IMR-90 (cell line): ENCODE measurements around the gene APOL2. TPM values are rescaled to one million over a fixed set of nuclear protein-coding genes. Genes with fewer than 3 reads are reported as not detected.

Experiments
- ATAC-seq: fragments of 200-7000 bp; cut with Tn5 transposase; 2 replicates; pipeline ENCODE4 v1.9.1; 2020; ENCODE audit warnings: low read depth, mild to moderate bottlenecking, moderate library complexity
- BruUV-seq: library from RNA; stranded (reverse); fragments of 400-500 nt; replicated peaks from 2 replicates; lab custom pipeline; 2021; lab: Mats Ljungman, UMichigan
- CTCF ChIA-PET: fragments of 300-600 bp; formaldehyde crosslinking; extraction: SDS; loops from one replicate; lab custom pipeline; 2021; ENCODE audit warnings: antibody characterized with exemption; lab: Yijun Ruan, JAX
- POLR2A ChIA-PET: fragments of 300-600 bp; sonication (Branson Sonifier 250); formaldehyde crosslinking; loops from one replicate; lab custom pipeline; 2022; ENCODE audit warnings: antibody characterized with exemption; ENCODE audit not compliant: unreplicated experiment; lab: Charles Lee
- DNase-seq: peaks from one replicate; pipeline ENCODE4 v3.0.0; 2013
- H2AFZ ChIP-seq: replicated peaks from 2 replicates; pipeline ENCODE3; 2013; ENCODE audit warnings: low read length, mild to moderate bottlenecking; ENCODE audit not compliant: poor library complexity
- H2AK5ac ChIP-seq: 2 replicates; pipeline ENCODE4 v1.6.1; 2013; ENCODE audit warnings: low read depth, low read length, inconsistent platforms
- H2AK9ac ChIP-seq: replicated peaks from 2 replicates; pipeline ENCODE3; 2013; ENCODE audit warnings: mild to moderate bottlenecking, low read depth, low read length, moderate library complexity; ENCODE audit not compliant: poor library complexity
- H2BK120ac ChIP-seq: 2 replicates; pipeline ENCODE4 v1.6.1; 2013; ENCODE audit warnings: low read depth, low read length, inconsistent platforms
- H2BK15ac ChIP-seq: 3 replicates; pipeline ENCODE4 v1.6.1; 2013; ENCODE audit warnings: low read depth, low read length, inconsistent platforms
- H2BK20ac ChIP-seq: 2 replicates; pipeline ENCODE4 v1.6.1; 2013; ENCODE audit warnings: low read depth, mild to moderate bottlenecking, inconsistent platforms, low read length, moderate library complexity
- H2BK5ac ChIP-seq: 2 replicates; pipeline ENCODE4 v1.6.1; 2013; ENCODE audit warnings: mild to moderate bottlenecking, low read depth, low read length, inconsistent platforms; ENCODE audit not compliant: poor library complexity, severe bottlenecking
- H3K14ac ChIP-seq: replicated peaks from 2 replicates; pipeline ENCODE4 v1.6.1; 2013; ENCODE audit warnings: low read depth, low read length, inconsistent platforms
- H3K18ac ChIP-seq: 2 replicates; pipeline ENCODE4 v1.6.1; 2013; ENCODE audit warnings: low read depth, low read length, control low read depth
- H3K23ac ChIP-seq: 2 replicates; pipeline ENCODE4 v1.6.1; 2013; ENCODE audit warnings: low read depth, low read length, inconsistent platforms
- H3K27ac ChIP-seq: 2 replicates; pipeline ENCODE4 v1.5.1; 2013; ENCODE audit warnings: mild to moderate bottlenecking, control low read depth, low read length; ENCODE audit not compliant: insufficient read depth
- H3K27me3 ChIP-seq: 2 replicates; pipeline ENCODE4 v1.6.1; 2013; ENCODE audit warnings: low read length; ENCODE audit not compliant: control insufficient read depth, insufficient read depth
- H3K36me3 ChIP-seq: 2 replicates; pipeline ENCODE4 v1.6.1; 2013; ENCODE audit warnings: low read length, mixed read lengths; ENCODE audit not compliant: control insufficient read depth, insufficient read depth
- H3K4ac ChIP-seq: 2 replicates; pipeline ENCODE4 v1.6.1; 2013; ENCODE audit warnings: low read depth, low read length, inconsistent platforms
- H3K4me1 ChIP-seq: 2 replicates; pipeline ENCODE4 v1.6.1; 2013; ENCODE audit warnings: low read length, mixed read lengths; ENCODE audit not compliant: control insufficient read depth, insufficient read depth
- H3K4me2 ChIP-seq: 2 replicates; pipeline ENCODE4 v1.6.1; 2013; ENCODE audit warnings: low read depth, mild to moderate bottlenecking, control low read depth, low read length, moderate library complexity
- H3K4me3 ChIP-seq: 2 replicates; pipeline ENCODE4 v1.5.1; 2013; ENCODE audit warnings: low read depth, mild to moderate bottlenecking, control low read depth, low read length, moderate library complexity; ENCODE audit not compliant: insufficient read depth
- H3K56ac ChIP-seq: 2 replicates; pipeline ENCODE4 v1.6.1; 2013; ENCODE audit warnings: low read length, inconsistent platforms; ENCODE audit not compliant: insufficient read depth; ENCODE audit errors: extremely low read depth
- H3K79me1 ChIP-seq, 2 experiments: 2 replicates each; pipeline ENCODE4 v1.6.1; 2013; ENCODE audit warnings: low read length in 2 of 2, inconsistent platforms in 1 of 2, low read depth in 1 of 2
- H3K9ac ChIP-seq: 2 replicates; pipeline ENCODE4 v1.6.1; 2013; ENCODE audit warnings: low read depth, low read length, control low read depth
- H3K9me1 ChIP-seq: 2 replicates; pipeline ENCODE4 v1.6.1; 2013; ENCODE audit warnings: low read length, inconsistent platforms; ENCODE audit not compliant: insufficient read depth
- H3K9me3 ChIP-seq: 2 replicates; pipeline ENCODE4 v1.6.1; 2013; ENCODE audit warnings: low read length; ENCODE audit not compliant: control insufficient read depth, insufficient read depth
- H4K20me1 ChIP-seq: 2 replicates; pipeline ENCODE4 v1.6.1; 2013; ENCODE audit warnings: low read length, inconsistent platforms; ENCODE audit not compliant: insufficient read depth
- H4K5ac ChIP-seq: 2 replicates; pipeline ENCODE4 v1.6.1; 2013; ENCODE audit warnings: mild to moderate bottlenecking, low read depth, low read length, control low read depth
- H4K8ac ChIP-seq, 2 experiments: 2 replicates each; pipeline ENCODE4 v1.6.1; 2013; ENCODE audit warnings: low read depth in 2 of 2, low read length in 2 of 2, control low read depth in 1 of 2, inconsistent platforms in 1 of 2
- H4K91ac ChIP-seq: 2 replicates; pipeline ENCODE4 v1.6.1; 2013; ENCODE audit warnings: low read depth, low read length, inconsistent platforms; ENCODE audit not compliant: insufficient read depth
- BHLHE40 ChIP-seq: fragments of 150-350 bp; IDR thresholded peaks from 2 replicates; pipeline ENCODE4 v1.6.1; 2016; ENCODE audit warnings: mild to moderate bottlenecking, low read depth, low read length
- CEBPB ChIP-seq: IDR thresholded peaks from 2 replicates; pipeline ENCODE4 v1.6.1; 2012; ENCODE audit warnings: low read depth, low read length, improper control_type of control experiment
- CHD1 ChIP-seq: IDR thresholded peaks from 2 replicates; pipeline ENCODE4 v1.6.1; 2012; ENCODE audit warnings: low read depth, low read length, improper control_type of control experiment
- CTCF ChIP-seq: conservative IDR thresholded peaks from 2 replicates; pipeline ENCODE4 v1.5.1; 2012; ENCODE audit warnings: mild to moderate bottlenecking, low read depth, low read length, improper control_type of control experiment
- ELK1 ChIP-seq: fragments of 150-350 bp; IDR thresholded peaks from 2 replicates; pipeline ENCODE4 v1.6.1; 2016; ENCODE audit warnings: low read depth, mild to moderate bottlenecking, low read length, moderate library complexity, borderline replicate concordance
- FOS ChIP-seq: fragments of 150-350 bp; IDR thresholded peaks from 2 replicates; pipeline ENCODE4 v1.6.1; 2016; ENCODE audit warnings: low read depth, low read length
- MAFK ChIP-seq: IDR thresholded peaks from 2 replicates; pipeline ENCODE4 v1.6.1; 2012; ENCODE audit warnings: low read depth, low read length, improper control_type of control experiment
- MAZ ChIP-seq: IDR thresholded peaks from 2 replicates; pipeline ENCODE4 v1.6.1; 2012; ENCODE audit warnings: low read depth, mild to moderate bottlenecking, low read length, improper control_type of control experiment, moderate library complexity, borderline replicate concordance
- MXI1 ChIP-seq: IDR thresholded peaks from 2 replicates; pipeline ENCODE4 v1.6.1; 2012; ENCODE audit warnings: low read depth, mild to moderate bottlenecking, low read length, moderate library complexity, borderline replicate concordance
- NFE2L2 ChIP-seq: fragments of 150-350 bp; IDR thresholded peaks from 2 replicates; pipeline ENCODE4 v1.6.1; 2016; ENCODE audit warnings: low read depth, mild to moderate bottlenecking, low read length
- POLR2A ChIP-seq: IDR thresholded peaks from 2 replicates; pipeline ENCODE4 v1.6.1; 2012; ENCODE audit warnings: mild to moderate bottlenecking, low read depth, low read length
- RAD21 ChIP-seq: IDR thresholded peaks from 2 replicates; pipeline ENCODE4 v1.6.1; 2012; ENCODE audit warnings: low read length, improper control_type of control experiment
- RFX5 ChIP-seq: IDR thresholded peaks from 2 replicates; pipeline ENCODE4 v1.8.0; 2012; ENCODE audit warnings: low read depth, mild to moderate bottlenecking, low read length, moderate library complexity
- SMC3 ChIP-seq: fragments of 150-350 bp; IDR thresholded peaks from 2 replicates; pipeline ENCODE4 v1.6.1; 2016; ENCODE audit warnings: low read depth, mild to moderate bottlenecking, antibody characterized with exemption, low read length, moderate library complexity
- USF2 ChIP-seq: fragments of 150-350 bp; IDR thresholded peaks from 2 replicates; pipeline ENCODE4 v1.6.1; 2017; ENCODE audit warnings: mild to moderate bottlenecking, antibody characterized with exemption, low read length, low read depth
- WGBS, 2 experiments: methylation state at CpG; one replicate each; pipeline versions ENCODE4 v1.1.5 to v1.1.7; 2013; ENCODE audit warnings: missing lambda C conversion rate in 2 of 2; ENCODE audit not compliant: insufficient read length in 1 of 2; ENCODE audit errors: extremely low coverage in 2 of 2; 5-methylcytosine and 5-hydroxymethylcytosine counted together
- dilution Hi-C: fragments of 300-500 bp; cut with HindIII; formaldehyde crosslinking; loops from one replicate; pipeline ENCODE4 v1.14.3; 2018; ENCODE audit warnings: low sequenced_read_pairs; ENCODE audit not compliant: unreplicated experiment
- in situ Hi-C: fragments of 300-500 bp; cut with MboI; formaldehyde crosslinking; loops from 3 replicates; pipeline ENCODE4 v1.14.3; 2019; ENCODE audit warnings: low sequenced_read_pairs, inconsistent platforms, mixed read lengths
- intact Hi-C: fragments of 100-400 bp; cut with micrococcal nuclease; formaldehyde crosslinking; loops from 2 replicates; pipeline ENCODE4 v1.10.0; 2022
- polyA plus RNA-seq, 3 experiments: library from polyadenylated mRNA; depleted of rRNA; stranded (reverse); fragments of >200 nt; gene quantifications; 2 replicates each; pipeline ENCODE4 v1.2.3, GENCODE V29; 2012; ENCODE audit warnings: low replicate concordance in 1 of 3
- total RNA-seq: library from RNA; depleted of rRNA; stranded (reverse); fragments of >200 nt; gene quantifications from 2 replicates; pipeline ENCODE4 v1.2.3, GENCODE V29; 2012

The APOL2 gene
- total and polyA plus RNA-seq, 2 of the 4 experiments (the other 2 are of a cell fraction), result 13.1 to 57.5 TPM

- H3K14ac ChIP-seq, result no peak overlapping the region
- no peaks in the 10 kb centered on the region for H3K27me3 ChIP-seq
These were observed 5.1 kb downstream of the APOL2 start for GRCh38 chr22:36234213-36234612.

More at GRCh38 chr22:36234213-36234612, 5.1 kb downstream of the APOL2 start:
- no CpG with 5 or more reads among the region's 2 CpGs for WGBS, 2 experiments
- Histone ChIP-seq H2BK120ac (no peak overlapping the region), H4K20me1 (peaks cover 9% of the 10 kb centered on the region; the same call in 1 of the 2 replicates), H3K9me3 (no peaks in the 10 kb centered on the region), H2BK20ac (no peak overlapping the region), H3K23ac (peak overlapping the region; percentile 45; the same call in 1 of the 2 replicates), H3K18ac (no peak overlapping the region), H3K36me3 (peaks cover 28% of the 10 kb centered on the region), H3K79me1 (peaks cover 4 to 48% of the 10 kb centered on the region in 2 experiments), H4K91ac (no peak overlapping the region), H2AK9ac (no peak overlapping the region), H3K9me1 (peaks cover 17% of the 10 kb centered on the region), H2AK5ac (no peak overlapping the region), H4K8ac (no peak overlapping the region), H2AFZ (no peak overlapping the region), H3K4me3 (no peak overlapping the region), H3K56ac (no peak overlapping the region), H3K4me1 (peaks cover 16% of the 10 kb centered on the region), H4K5ac (no peak overlapping the region), H3K9ac (no peak overlapping the region), H3K4ac (no peak overlapping the region), H2BK15ac (no peak overlapping the region), H3K27ac (no peak overlapping the region), H2BK5ac (no peak overlapping the region), H3K4me2 (no peak overlapping the region)
- in situ Hi-C loops (no loop called here), dilution Hi-C loops (no loop called here), intact Hi-C loops (no loop called here)
- BruUV-seq, result no TSS peak
- TF ChIP-seq BHLHE40 (no peak), MXI1 (no peak), MAFK (no peak), SMC3 (no peak), FOS (no peak), CTCF (no peak), RFX5 (no peak), USF2 (no peak), NFE2L2 (no peak), CHD1 (no peak), MAZ (no peak), ELK1 (no peak), CEBPB (no peak), POLR2A (no peak), RAD21 (no peak)
- POLR2A ChIA-PET, result no interaction called here
- DNase-seq, result no peak
- ATAC-seq, result no peak
- CTCF ChIA-PET, result no interaction called here
